Activated naive CD8-positive, alpha-beta T cell treated with anti-CD3 and anti-CD28 coated beads, Interleukin-2, amount 10 ng/mL, durations not matched to agents 7 days and 5 days (primary cell): ENCODE measurements around the gene ZMYND10. TPM values are rescaled to one million over a fixed set of nuclear protein-coding genes. Genes with fewer than 3 reads are reported as not detected.

Experiments
- ATAC-seq: fragments of 150-1000 bp; cut with Tn5 transposase; one replicate; pipeline ENCODE4 v1.10.0; 2021; ENCODE audit warnings: low read depth, moderate library complexity
- POLR2A ChIA-PET: fragments of 350-600 bp; sonication (Branson Sonifier 250); formaldehyde crosslinking; loops from one replicate; lab custom pipeline; 2021; ENCODE audit warnings: antibody characterized with exemption; lab: Charles Lee
- DNase-seq: peaks from one replicate; pipeline ENCODE4 v3.0.0; 2021
- H3K27ac Mint-ChIP-seq: one replicate; pipeline ENCODE4 v1.8.0; 2022; ENCODE audit warnings: mild to moderate bottlenecking, mixed read lengths
- H3K27me3 Mint-ChIP-seq: one replicate; pipeline ENCODE4 v1.8.0; 2022; ENCODE audit warnings: mild to moderate bottlenecking, moderate library complexity, mixed read lengths
- H3K36me3 Mint-ChIP-seq: one replicate; pipeline ENCODE4 v1.8.0; 2021; ENCODE audit warnings: mild to moderate bottlenecking, mixed read lengths
- H3K4me1 Mint-ChIP-seq: one replicate; pipeline ENCODE4 v1.8.0; 2021; ENCODE audit warnings: mixed read lengths
- H3K4me3 Mint-ChIP-seq: one replicate; pipeline ENCODE4 v1.8.0; 2022; ENCODE audit warnings: mild to moderate bottlenecking, moderate library complexity, mixed read lengths
- H3K9me3 Mint-ChIP-seq: one replicate; pipeline ENCODE4 v1.8.0; 2021; ENCODE audit warnings: mixed read lengths
- total RNA-seq, 2 experiments: library from RNA; stranded (reverse); gene quantifications; one replicate each; pipeline ENCODE4 v1.2.3, GENCODE V29; 2021

Gene ZMYND10
- total RNA-seq, result 1 to 10 TPM; 2.2 to 2.7 TPM

DNA sequence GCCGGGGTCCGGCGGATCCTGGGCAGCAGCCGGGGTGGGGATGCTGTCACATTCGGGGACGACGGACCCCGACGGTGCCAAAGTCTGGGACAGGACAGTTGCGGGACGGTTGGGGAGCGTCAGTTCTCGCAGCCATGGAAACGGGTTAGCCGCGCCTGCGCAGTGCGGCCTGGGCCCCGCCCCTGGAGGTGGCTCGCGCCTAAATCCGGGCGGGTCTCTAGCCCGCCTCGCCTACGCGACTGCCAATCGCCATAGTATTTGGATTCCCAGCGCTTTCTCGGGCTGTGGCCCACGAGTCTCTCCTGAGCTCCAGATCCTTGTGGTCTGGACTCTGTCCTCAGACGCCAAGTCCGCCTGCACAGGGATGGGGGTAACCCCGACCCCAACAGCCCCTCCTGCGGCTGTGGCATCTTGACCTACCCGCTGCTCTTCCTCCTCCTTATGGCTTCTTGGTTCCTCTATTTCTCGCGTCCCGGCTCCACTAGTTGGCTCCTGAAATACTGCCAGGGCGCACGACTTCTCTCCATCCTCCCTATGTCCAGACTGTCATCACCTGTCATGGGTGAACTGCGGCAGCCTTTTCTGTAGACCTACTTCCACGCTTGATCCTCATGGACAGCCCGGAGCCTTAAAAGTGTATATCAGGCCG lies at the start of gene ZMYND10:
ZMYND10 (minus strand) TSS at position 147 of the 649 bp plus-strand sequence. CDS start 153 bp downstream, outside the sequence.
- peaks cover 10% of the 10 kb centered on the region for H3K36me3 Mint-ChIP-seq
- peaks cover 47% of the 10 kb centered on the region for H3K4me1 Mint-ChIP-seq
- no peaks in the 10 kb centered on the region for H3K9me3 Mint-ChIP-seq
- H3K4me3 Mint-ChIP-seq, result peak within 1 kb of the TSS; percentile 84
- ATAC-seq (peak; percentile 10), DNase-seq (peak; percentile 90)
- H3K27ac Mint-ChIP-seq, result peak within 1 kb of the TSS; percentile 79
- POLR2A ChIA-PET, result interaction anchor here (0.5 to 1.4 kb wide), 5 partner anchors 9 to 266 kb away, joined by 3 to 5 read pairs (median 3); partner anchors contain the start of genes CISH, HEMK1 and TUSC2
- H3K27me3 Mint-ChIP-seq, result no peaks in the 10 kb centered on the region

DNA sequence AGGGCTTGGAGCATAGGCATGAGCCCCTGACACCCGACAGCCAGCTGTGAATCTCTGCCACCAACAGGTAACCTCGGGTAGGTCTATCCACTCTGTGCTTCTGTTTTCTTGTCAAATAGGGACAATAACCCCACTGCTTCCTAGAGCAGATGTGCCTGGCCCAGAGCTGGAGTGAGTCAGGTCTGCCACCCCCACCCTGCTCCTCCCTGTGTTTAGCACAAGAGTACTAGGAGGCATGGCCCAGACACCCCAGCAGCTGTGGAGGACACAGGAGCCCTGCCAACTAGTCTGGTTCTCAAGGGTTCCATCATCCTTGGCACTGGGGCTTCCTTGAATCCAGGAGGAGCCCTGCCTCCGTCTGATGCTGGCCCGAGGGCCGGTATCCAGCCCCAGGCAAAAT lies 47.5 kb upstream of the ZMYND10 start:
- ATAC-seq, result no peak
- H3K27ac Mint-ChIP-seq, result no peak overlapping the region
- H3K9me3 Mint-ChIP-seq, result no peaks in the 10 kb centered on the region
- H3K4me1 Mint-ChIP-seq, result peaks cover 10% of the 10 kb centered on the region
- no peak overlapping the region for H3K4me3 Mint-ChIP-seq
- POLR2A ChIA-PET, result no interaction called here
- no peaks in the 10 kb centered on the region for H3K27me3 Mint-ChIP-seq
- DNase-seq, result no peak
- no peaks in the 10 kb centered on the region for H3K36me3 Mint-ChIP-seq

- ATAC-seq, result no peak
- POLR2A ChIA-PET, result no interaction called here
- H3K27me3 Mint-ChIP-seq, result no peaks in the 10 kb centered on the region
These were observed 46.7 kb upstream of the ZMYND10 start for GRCh38 chr3:50392101-50392715.

GRCh38 chr3:50390508-50391224 lies 45.1 kb upstream of the ZMYND10 start:
- ATAC-seq (no peak), DNase-seq (no peak)
- no peaks in the 10 kb centered on the region for H3K36me3 Mint-ChIP-seq
- no peaks in the 10 kb centered on the region for H3K9me3 Mint-ChIP-seq
- peaks cover under 1% of the 10 kb centered on the region for H3K27me3 Mint-ChIP-seq
- H3K27ac Mint-ChIP-seq, result no peak overlapping the region
- H3K4me1 Mint-ChIP-seq, result peaks cover 10% of the 10 kb centered on the region
- no peak overlapping the region for H3K4me3 Mint-ChIP-seq
- POLR2A ChIA-PET, result interaction anchor here (0.6 kb wide), 1 partner anchor 1485 kb away, joined by 3 read pairs; no protein-coding TSS in a partner anchor

More at GRCh38 chr3:50392101-50392715, 46.7 kb upstream of the ZMYND10 start:
- no peak overlapping the region for H3K27ac Mint-ChIP-seq
- DNase-seq, result no peak
- H3K36me3 Mint-ChIP-seq, result no peaks in the 10 kb centered on the region
- H3K9me3 Mint-ChIP-seq, result no peaks in the 10 kb centered on the region
- no peak overlapping the region for H3K4me3 Mint-ChIP-seq
- peaks cover 10% of the 10 kb centered on the region for H3K4me1 Mint-ChIP-seq

- H3K4me3 Mint-ChIP-seq, result no peak overlapping the region
- no peaks in the 10 kb centered on the region for H3K36me3 Mint-ChIP-seq
- H3K27ac Mint-ChIP-seq, result no peak overlapping the region
- DNase-seq (no peak), ATAC-seq (no peak)
- H3K4me1 Mint-ChIP-seq, result peaks cover 10% of the 10 kb centered on the region
- peaks cover 2% of the 10 kb centered on the region for H3K27me3 Mint-ChIP-seq
- no peaks in the 10 kb centered on the region for H3K9me3 Mint-ChIP-seq
- POLR2A ChIA-PET, result no interaction called here
These were observed 43.9 kb upstream of the ZMYND10 start for GRCh38 chr3:50389414-50389767.

GRCh38 chr3:50388720-50389413 lies 43.3 kb upstream of the ZMYND10 start:
- H3K9me3 Mint-ChIP-seq, result no peaks in the 10 kb centered on the region
- H3K4me1 Mint-ChIP-seq, result peaks cover 10% of the 10 kb centered on the region
- H3K36me3 Mint-ChIP-seq, result no peaks in the 10 kb centered on the region
- H3K4me3 Mint-ChIP-seq, result no peak overlapping the region
- peaks cover 2% of the 10 kb centered on the region for H3K27me3 Mint-ChIP-seq
- no peak for ATAC-seq
- DNase-seq, result no peak
- H3K27ac Mint-ChIP-seq, result no peak overlapping the region
- POLR2A ChIA-PET, result no interaction called here

DNA sequence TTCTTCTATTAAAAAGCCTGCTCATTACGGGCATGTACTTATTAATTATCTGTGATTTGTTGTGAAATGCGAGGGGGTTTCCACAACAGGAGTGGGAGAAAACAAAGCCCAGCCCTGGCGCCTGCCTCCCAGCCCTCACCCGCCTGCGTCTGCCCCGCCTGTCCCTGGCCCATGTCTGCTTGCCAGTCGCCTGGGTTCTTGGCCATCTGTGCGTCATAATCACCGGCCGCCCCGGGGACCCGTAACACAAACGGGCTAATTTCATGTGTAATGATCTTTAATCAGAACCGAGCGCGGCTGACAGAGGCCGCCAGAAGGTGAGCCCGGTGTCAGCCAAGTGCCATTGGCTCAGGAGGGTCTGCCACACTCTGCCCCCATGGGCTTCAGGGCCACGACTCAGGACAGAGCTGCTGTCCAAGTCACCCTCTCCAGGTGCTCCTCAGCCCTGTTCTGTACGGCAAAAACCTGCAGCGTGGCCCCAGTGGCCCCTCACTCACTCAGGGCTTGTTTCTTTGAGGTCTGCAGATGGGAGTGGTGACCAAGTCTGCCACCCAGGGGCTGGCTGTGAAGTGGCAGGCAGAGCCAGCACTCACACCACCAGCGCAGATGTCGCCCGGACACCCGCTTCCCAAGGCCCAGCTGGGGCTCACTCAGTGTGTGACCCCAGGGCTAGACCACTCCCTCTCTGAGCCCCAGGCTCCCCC lies 42.6 kb upstream of the ZMYND10 start:
- no peaks in the 10 kb centered on the region for H3K9me3 Mint-ChIP-seq
- H3K36me3 Mint-ChIP-seq, result no peaks in the 10 kb centered on the region
- H3K27me3 Mint-ChIP-seq, result peaks cover 2% of the 10 kb centered on the region
- POLR2A ChIA-PET, result no interaction called here
- H3K27ac Mint-ChIP-seq, result no peak overlapping the region
- DNase-seq (no peak), ATAC-seq (no peak)
- H3K4me1 Mint-ChIP-seq, result peaks cover 10% of the 10 kb centered on the region
- H3K4me3 Mint-ChIP-seq, result no peak overlapping the region

DNA sequence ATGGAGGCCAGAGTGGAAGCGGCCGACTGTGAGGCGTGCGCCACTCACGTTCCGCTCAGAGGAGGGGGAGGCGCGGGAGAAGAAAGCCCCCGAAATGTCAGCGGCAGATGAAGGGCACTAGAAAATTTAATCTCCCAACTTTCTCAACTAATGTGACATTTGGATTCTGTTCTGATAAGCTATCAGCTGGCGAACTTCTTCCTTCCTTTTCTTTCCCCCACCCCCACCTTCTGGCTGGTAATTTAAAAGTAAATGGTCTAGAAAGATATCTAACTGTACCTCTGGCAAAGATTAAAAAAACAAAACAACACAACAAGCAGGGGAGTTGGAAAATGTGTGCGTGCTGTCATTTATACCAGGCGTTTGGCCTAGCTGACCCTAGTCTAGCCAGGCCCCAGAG lies 40.2 kb upstream of the ZMYND10 start:
- ATAC-seq (no peak), DNase-seq (no peak)
- H3K4me3 Mint-ChIP-seq, result no peak overlapping the region
- H3K9me3 Mint-ChIP-seq, result no peaks in the 10 kb centered on the region
- peaks cover 2% of the 10 kb centered on the region for H3K27me3 Mint-ChIP-seq
- no peak overlapping the region for H3K27ac Mint-ChIP-seq
- POLR2A ChIA-PET, result no interaction called here
- H3K36me3 Mint-ChIP-seq, result no peaks in the 10 kb centered on the region
- H3K4me1 Mint-ChIP-seq, result peaks cover 2% of the 10 kb centered on the region

DNA sequence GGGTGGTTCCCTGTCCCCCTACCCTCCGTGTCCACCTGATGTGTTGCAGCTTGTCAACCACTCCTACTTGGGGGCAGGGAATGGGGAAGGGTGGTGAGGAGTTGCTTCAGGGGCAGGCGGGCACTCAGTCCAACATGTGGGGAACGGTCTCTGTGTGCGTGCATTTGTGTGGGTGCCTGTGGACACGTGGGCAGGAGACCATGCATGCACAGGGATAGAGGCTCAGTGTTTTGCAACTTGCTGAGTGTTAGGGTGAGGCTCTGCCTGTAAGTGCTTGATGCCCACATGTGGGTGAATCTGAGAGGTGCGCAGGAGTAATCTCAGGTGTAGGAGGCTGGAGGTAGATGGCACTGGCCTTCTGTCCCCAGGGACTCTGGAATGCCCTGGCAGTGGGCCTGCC lies 38.2 kb upstream of the ZMYND10 start:
- H3K27me3 Mint-ChIP-seq, result peaks cover 2% of the 10 kb centered on the region
- no peak for DNase-seq
- H3K36me3 Mint-ChIP-seq, result no peaks in the 10 kb centered on the region
- H3K4me1 Mint-ChIP-seq, result no peaks in the 10 kb centered on the region
- no peak for ATAC-seq
- H3K9me3 Mint-ChIP-seq, result no peaks in the 10 kb centered on the region
- no peak overlapping the region for H3K27ac Mint-ChIP-seq
- POLR2A ChIA-PET, result no interaction called here
- no peak overlapping the region for H3K4me3 Mint-ChIP-seq

- H3K4me3 Mint-ChIP-seq, result no peak overlapping the region
- H3K36me3 Mint-ChIP-seq, result no peaks in the 10 kb centered on the region
- POLR2A ChIA-PET, result no interaction called here
- H3K4me1 Mint-ChIP-seq, result no peaks in the 10 kb centered on the region
- DNase-seq (no peak), ATAC-seq (no peak)
- H3K27ac Mint-ChIP-seq, result no peak overlapping the region
- no peaks in the 10 kb centered on the region for H3K9me3 Mint-ChIP-seq
- peaks cover 2% of the 10 kb centered on the region for H3K27me3 Mint-ChIP-seq
These were observed 37.2 kb upstream of the ZMYND10 start for GRCh38 chr3:50382722-50383121.

- ATAC-seq (no peak), DNase-seq (no peak)
- Mint-ChIP-seq H3K27me3 (peaks cover 2% of the 10 kb centered on the region), H3K4me3 (no peak overlapping the region), H3K36me3 (no peaks in the 10 kb centered on the region), H3K27ac (no peak overlapping the region), H3K9me3 (no peaks in the 10 kb centered on the region), H3K4me1 (no peaks in the 10 kb centered on the region)
- POLR2A ChIA-PET, result no interaction called here
These were observed 35.9 kb upstream of the ZMYND10 start for GRCh38 chr3:50381383-50381782.

DNA sequence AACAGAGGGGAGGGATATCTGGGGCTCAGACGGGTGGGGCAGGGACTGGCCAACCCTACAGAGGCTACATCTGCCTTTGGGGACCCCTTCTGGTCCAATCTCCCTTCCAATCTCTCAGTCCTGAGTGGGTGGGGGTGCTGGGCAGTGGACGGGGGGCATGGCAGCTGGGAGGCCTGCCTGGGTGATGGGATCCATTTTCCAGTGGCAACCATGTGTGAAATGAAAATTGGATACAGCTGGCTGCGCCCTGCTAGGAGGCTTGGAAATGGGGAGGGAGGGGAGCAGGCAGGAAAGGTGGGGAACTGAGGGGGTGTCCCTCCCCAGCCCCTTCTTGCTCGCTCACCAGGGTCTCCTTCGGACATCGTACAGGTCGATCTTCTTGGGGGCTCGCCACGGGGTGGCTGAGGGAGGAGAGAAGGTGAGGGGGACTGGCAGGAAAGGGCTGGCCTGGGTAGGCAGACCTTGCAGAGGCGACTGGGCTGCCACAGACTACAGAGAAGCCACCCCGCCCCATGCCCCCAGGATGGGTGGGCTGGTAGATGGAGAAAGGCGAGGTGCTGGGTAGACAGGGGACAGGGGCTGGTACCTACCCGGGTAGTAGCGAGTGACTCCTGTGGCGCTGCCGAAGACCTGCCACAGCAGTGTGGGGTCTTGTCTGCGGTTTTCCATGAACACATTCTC lies 35.0 kb upstream of the ZMYND10 start:
- Mint-ChIP-seq H3K4me3 (no peak overlapping the region), H3K4me1 (no peaks in the 10 kb centered on the region), H3K27me3 (peaks cover under 1% of the 10 kb centered on the region), H3K36me3 (no peaks in the 10 kb centered on the region), H3K27ac (no peak overlapping the region), H3K9me3 (no peaks in the 10 kb centered on the region)
- POLR2A ChIA-PET, result no interaction called here
- DNase-seq, result no peak
- no peak for ATAC-seq
